GM19468 (cell line): Measurements from ENCODE around the gene ASB10.
A peak's percentile ranks its signal among the peaks of the same experiment; 100 is the strongest.

Experiments used
- ATAC-seq: cut with Tn5 transposase; IDR thresholded peaks from one replicate; pipeline ENCODE4 v1.9.1; 2021; ENCODE audit warnings: mild to moderate bottlenecking, moderate library complexity, moderate number of reproducible peaks; ENCODE audit not compliant: unreplicated experiment; ENCODE audit errors: extremely low read depth

ASB10 gene

DNA sequence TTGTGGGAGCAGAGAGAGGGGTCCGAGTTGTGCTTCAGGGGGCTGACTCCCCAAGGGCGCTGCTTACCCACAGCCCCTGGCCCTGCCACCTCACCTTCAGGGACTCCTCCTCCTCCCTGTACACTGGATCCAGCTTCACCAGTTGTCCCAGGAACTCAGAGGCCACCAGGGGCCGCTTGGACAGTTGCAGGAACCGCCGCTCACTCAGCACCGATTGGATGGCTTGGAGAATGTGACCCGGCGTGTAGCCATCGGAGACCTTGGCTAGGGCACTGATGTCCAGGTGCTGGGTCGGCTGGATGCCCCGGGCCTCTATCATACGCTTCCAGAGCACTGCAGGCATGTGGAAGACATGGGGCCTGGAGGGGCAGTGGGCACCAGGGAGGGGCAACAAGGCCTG, 4.5 kb upstream of the ASB10 start:
- ATAC-seq, result no peak

DNA sequence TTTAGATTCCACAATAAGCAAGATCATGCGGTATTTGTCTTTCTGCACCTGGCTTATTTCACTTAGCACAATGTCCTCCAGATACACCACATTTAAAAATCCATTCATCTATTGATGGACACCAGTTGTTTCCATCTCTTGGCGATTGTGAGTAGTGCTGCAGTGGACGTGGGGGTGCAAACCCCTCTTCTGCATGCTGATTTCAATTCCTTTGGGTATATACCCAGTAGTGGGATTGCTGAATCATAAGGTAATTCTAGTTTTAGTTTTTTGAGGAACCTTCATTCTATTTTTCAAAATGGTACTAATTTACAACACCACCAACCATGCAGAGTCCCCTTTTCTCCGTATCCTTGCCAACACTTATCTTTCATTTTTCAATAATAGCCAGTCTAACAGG, 2.0 kb upstream of the ASB10 start:
- ATAC-seq, result no peak

DNA sequence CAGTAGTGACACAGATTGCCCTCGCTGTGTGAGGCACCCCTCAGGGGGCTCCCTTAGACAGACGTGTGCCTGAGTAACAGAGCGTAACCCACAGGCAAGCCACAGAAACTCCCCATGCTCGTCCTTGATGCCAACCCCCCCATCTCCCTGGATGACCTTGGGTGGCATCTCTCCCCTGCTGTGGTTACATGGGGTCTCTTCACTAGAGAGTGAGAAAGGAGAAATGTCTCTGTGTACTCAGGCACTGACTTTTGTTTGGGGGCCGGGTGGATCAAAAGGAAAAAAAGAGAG, 1.1 kb upstream of the ASB10 start:
- ATAC-seq, result no peak

DNA sequence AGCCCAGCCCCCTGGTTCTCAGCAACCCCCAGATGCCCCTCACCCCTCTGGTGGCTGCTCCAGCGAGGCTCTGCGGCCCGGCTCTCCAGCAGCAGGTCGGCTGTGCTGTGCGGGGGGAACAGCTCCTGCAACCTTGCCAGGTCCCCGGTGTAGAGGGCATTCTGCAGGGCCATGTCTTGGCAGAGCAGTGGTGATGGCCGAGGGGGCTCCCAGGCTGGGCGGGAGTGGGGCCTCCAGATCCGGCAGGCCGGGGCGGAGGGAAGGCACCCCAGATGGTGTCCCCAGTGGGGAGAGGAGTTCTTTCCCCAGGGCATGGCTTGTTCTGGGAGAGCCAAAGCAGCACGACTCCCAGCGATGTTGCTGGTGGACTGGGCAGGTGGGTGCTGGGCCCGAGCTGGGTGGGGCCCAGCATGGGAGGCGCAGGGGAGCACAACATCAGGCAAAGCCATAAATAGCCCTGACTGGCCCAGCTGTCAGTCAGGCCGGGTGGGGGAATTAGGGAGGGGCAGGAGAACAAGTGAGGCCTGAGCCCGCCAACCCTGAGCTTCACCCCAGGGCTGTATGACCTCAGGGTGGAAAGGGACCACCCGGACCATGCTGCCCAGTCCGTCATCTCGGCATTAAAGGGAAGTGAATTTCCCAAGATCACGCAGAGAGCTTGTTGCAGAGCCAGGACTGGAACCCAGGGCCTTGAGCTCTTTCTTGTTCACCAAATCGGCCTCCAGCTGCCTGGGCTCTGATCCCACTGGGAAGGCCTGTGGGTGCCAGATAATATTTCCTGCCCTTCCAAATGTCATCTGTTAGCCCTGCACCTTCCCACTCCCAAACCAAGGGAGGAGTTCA, 580 bp upstream of the ASB10 start:
- no peak for ATAC-seq

DNA sequence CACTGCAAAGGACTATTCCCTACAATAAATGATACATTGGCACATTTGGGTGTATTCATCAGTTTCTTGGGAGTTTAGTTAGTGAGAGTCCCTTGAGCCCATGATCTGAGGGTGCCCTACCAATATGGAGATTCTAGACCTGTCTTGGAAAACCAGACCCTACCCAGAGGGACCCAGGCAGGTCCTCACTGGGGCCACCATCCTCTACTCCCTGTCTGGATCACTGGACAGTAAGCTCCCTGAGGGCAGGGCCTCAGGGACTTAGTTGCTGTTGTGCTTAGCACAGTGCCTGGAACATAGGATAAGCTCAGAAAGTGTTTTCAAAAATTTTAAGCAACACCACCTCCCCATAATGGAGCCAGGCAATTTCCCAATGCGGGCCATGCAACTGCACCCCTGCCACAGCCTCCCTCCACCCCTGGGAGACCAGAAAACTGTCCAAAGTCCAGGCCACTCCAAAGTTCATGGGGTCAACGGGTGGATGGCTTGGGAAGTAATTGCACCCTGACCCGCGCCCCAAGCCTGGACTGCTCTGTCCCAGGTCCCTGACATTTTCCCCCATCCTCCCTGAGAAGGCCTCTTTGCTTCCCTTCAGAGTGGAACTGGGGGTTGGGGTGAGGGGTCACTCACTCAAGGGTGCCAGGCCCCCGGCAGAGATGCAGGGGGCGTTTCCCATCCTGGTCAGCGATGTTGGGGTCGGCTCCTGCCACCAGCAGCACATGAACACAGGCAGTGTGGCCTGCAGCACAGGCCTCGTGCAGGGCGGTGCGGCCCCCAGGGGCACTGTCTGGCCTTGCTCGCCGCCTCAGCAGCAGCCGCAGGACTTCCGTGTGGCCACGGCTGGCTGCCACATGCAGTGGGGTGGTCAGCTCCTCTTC, 1.0 kb downstream of the ASB10 start:
- ATAC-seq, result no peak

DNA sequence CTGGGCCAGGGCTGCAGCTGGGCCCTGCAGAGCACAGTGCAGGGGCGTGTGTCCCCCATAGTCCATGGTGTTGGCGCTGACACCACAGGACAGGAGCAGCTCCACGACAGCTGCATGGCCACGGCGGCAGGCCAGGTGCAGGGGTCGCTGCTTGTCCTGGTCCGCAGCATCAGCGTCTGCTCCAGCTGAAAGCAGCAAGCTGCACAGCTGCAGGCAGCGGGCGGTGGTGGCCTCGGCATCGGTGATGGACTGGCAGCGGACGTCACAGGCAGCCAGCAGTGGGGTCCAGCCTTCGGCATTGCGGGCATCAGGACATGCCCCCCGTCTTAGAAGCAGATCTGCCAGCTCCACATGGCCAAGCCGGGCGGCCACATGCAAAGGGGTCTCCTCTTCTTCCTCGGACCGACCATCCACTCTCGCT, 6.0 kb downstream of the ASB10 start:
- no peak for ATAC-seq

DNA sequence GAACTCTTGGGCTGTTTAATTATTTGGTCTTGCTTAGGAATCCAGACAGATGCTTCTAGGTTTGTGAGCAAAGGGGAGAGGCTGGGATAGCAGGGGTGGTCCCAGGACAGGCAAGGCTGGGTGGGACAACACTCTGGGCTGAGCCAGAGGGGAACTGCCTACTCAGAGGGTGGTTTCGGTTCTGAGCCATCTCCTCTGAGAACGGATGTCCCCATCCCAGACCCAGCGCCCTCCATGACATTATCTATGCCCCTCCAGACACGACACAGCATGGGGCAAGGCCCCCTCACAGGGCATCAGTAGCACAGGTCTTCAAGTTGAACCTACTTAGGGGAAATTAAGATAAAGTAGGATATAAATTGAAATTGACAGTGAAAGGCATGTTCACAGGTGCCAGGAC, 7.1 kb downstream of the ASB10 start:
- no peak for ATAC-seq

DNA sequence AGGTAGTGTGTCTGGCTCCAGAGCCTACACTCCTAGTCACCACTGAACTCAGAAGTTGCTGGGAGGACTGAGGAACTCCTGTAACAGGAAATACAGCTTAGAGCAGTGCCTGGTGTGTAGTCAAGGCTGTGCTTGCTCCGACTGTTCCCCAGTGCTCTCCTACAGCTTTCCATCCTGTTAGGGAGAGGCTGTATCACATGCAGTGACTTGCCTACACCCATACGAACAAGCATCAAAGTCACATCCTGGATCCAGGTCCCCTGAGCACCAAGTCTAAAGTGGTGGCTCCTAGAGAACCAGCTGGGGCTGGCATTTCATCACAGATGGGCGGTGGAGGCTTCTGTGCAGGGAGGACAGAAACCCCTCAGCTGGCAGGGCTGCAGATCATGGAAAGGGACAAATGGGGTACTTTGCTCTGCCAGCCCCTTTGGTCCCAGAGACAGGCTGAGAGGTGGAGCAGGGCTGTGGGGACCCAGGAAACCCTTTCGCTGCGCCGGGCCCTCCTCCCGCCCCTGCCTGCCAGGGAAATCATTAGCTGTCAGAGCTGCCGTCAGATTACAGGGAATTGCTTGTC, 7.7 kb downstream of the ASB10 start:
- ATAC-seq, result no peak

DNA sequence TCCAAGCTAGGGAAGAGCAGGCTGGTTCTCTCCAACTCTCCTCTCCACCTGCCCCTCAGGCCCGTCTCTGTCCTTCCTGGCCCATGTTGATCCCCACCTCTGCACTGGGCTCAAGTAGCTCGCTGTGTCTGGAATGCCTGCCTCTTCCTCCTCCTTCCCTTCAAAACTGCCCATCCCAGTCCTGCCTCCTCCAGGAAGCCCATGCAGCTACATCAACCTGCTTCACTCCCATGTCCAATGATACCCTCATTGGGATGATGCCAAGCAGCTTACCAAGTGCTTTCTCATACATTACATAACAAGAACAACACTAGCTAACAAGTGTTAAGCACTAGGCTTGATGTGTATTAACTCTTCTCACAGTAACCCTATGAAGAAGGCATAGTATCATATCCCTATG, 8.2 kb downstream of the ASB10 start:
- no peak for ATAC-seq

DNA sequence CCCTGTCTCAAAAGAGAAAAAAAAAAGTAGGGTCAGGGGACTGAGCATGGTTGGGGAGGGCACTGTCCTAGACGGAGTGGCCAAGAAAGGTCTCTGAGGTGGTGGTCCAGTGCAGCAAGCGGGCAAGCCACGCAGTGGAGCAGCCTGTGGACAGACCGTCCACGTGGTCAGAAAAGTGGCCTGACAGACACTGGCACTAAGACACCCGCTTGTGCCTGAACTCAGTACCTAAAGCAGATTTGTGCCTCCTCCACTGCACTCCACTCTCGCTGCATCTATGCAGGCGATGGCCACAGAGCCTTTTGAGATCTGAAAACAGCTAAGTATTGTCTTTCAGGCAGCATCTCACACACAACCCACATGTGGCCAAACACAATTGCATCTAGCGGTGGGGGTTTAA, 8.8 kb downstream of the ASB10 start:
- no peak for ATAC-seq

DNA sequence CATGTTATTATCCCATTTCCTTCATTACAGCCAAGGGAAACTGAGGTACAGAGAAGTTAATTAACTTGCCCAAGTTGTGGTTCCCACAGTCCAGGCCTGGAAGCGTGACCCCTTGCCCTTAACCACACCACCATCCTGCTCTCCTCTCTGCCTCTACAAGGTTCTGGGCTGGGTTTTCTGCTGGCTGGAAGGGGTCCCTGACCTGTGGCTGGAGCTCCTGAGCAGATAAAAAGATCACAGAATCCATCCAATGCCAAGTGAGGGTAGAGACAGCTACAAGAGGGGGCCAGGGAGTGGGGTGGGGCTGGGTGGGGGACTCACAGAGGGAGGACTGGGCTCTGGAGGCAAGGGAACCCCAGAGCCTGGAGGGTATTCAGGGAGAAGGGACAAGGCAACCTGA, 9.7 kb downstream of the ASB10 start:
- ATAC-seq, result no peak

DNA sequence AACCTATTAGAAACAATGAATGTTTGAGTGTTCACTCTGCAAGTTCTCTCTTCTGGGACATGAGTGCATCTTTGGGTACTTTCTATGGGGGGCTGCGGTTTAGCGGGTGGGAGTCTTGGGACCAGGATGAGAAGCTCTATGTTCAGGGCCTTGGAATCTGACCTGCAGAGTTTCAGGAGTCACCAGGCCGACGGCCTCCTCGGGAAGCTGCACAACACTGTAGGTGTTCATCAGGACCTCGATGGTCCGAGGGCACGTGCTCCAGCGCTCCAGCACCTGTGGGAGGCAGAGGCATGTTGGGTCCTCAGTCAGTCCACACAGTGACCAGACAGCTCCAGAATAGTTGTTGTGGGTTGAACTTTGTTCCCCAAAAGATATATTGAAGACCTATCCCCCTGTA, 10.6 kb downstream of the ASB10 start:
- no peak for ATAC-seq

DNA sequence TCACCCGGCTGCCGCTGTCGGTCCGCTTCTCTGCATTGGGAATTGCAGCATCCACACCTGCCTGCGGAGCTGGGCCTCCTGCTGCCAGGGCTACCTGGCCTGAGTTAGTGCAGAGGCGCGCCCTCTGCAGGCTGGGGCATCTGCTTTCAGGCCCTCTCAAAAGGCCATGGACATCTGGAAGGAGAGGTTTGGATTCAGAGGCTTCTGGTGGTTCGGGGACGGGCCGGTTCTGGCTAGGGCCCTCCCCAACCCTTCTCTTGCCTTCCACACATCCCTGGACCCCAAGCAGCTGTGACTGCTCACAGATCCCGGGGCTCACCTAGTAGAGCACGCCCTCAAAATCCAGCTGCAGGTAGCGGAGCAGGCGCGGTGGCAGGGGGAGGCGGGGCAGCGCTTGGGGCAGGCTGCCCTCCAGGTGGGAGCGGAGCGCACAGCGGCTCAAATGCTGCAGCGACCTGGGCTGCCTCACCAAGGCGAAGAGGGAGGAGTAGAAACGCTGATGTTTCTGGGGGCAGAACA, 11.2 kb downstream of the ASB10 start:
- ATAC-seq, result no peak

DNA sequence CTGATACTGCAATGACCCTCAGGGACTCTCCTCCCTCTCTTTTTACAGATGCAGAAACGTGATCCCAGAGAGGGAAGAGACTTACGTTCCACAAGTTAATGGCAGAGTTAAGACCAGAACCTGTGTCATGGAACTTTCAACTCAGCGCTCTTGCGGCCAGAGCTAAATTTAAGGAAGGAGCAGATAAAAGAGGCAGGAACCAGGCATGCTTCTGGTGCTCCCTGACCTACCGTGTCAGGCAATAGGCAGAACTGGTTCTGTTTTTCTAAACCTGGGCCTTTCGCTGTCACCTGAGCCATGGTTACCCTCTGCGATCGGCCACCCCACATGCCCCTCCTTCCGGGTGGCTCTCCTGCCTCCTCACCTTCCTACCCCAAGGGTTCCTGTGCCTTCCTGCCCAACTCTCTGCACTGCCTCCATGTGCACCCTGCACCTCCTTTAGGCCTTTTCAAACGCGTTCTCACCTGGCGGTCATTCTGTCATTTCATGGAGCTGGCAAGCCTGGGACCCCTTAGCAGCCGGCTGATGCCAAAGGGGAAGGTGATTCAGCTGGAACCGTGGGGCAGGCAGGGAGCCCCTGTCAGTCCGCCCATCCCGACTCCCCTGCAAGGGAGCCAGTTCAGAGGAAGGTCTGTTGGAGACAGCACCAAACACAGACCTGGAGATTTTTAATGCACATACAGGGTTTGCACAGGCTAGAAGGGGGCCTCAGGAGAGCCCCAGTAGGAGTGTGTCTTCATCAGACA, 11.8 kb downstream of the ASB10 start:
- ATAC-seq, result no peak

DNA sequence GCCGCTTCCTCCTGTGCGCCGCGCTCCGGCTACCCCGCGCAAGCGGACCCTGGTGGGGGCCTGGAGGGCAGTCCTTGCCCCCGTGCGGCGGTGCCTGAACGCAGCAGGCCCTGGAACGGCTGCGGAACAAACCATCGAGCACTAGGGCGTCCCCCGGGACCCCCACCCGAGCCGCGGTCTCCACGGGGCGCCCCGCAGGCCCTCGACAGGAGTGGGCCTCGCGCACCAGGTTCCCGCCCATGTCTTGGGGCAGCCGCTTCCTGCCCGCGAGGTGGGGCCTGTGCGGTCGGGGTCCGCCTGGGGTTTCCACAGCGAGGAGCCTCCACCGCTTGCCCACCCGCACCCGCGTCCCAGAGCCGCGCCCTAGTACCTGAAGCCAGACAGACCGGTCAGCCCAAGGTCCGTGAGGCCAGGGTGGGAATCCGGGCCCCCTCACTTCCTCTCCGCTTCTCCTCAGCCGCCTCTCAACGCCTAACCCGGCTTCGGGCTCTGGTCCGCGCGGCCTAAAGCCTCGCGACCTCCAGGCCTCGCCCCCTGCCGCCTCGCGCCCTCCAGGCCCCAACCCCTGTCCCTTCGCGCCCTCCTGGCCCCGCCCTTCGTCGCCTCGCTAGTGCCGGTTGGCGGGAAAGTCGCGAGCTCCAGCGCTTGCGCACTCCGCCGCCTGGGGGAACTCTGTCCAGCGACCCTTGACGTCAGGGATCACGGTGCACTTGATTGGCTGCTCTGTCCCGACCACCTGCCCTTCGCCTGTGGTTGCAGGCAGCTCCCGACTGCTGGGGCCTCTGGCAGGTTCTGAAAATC, 12.6 kb downstream of the ASB10 start:
- ATAC-seq, result no peak

DNA sequence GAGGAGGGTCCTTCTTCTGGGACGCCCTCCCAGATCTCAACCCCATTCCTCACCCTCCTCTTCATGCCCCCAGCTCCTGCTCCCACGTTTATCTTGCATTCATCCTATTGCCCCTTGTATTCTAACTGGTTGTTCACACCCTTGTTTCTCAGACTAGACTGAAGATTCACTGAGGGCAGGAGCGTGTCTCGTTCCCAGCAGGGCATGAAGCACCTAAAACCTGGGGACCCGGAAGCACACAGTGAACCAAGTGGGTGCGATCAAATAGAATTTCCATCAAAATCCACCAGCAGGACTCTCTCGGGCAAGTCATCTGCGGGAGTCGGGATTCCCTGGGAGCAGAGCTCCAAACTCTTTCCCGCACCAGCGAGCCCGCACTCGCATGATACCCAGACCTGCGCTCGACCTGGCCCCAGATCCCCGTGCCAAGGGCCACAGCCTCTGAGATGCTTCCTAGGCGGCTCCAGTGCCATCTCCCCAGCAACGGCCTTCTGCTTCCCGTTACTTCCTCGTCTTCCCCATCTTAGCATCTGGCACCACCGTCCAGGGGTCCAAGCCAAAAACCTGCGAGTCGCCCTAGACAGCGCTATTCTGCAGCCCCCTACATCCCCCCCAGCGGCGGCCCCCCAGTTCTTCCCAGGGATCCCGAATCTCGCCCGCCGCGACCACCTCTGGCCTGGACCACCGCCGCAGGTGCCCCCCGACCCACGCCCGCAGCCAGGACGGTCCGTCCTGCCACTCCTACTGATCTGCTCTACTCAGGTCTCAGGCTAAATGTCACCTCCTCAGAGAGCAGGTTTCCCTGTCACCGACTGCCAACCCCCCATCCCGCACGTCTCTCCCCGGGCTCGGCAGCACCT, 13.4 kb downstream of the ASB10 start:
- ATAC-seq, result no peak

DNA sequence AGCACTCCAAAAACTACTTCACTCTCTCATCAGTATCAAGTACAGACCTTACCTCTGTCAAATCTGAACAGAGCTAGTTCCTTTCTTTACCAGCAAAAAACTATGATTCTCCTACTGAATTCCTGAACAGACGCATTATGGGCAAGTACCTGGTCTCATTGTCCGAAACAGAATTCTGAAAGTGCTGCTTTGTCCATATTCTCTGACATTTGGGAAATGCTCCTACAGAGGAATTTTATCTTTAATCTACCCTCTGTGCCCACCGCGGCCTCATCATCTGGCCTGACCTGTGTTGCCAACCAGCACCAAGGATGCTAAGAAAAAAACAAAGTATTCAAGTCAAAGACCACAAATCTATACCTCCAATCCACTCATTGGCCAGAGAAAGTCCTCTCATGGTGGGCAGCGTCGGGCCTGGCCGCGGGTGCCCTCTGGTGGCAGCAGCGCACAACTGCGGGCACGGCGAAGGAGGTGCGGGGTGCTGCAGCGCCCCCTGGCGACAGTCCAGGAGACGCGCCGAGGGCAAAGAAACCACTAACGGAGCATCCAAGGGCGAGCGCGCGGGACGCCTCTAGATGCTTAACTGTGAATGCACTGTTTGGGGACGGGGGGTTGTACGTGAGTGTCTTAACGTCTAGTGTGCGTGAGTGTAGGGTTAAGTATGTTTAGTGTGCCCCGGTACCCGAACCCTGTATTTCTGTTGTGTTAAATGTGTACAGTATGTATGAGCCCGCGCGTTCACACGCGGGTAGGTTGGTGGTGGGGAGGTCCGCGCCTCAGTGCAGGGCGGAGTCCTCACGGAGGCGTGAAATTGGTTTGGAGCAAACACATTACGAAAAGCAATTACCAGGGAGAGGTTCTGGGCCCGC, 14.5 kb downstream of the ASB10 start:
- peak; percentile 19 for ATAC-seq

DNA sequence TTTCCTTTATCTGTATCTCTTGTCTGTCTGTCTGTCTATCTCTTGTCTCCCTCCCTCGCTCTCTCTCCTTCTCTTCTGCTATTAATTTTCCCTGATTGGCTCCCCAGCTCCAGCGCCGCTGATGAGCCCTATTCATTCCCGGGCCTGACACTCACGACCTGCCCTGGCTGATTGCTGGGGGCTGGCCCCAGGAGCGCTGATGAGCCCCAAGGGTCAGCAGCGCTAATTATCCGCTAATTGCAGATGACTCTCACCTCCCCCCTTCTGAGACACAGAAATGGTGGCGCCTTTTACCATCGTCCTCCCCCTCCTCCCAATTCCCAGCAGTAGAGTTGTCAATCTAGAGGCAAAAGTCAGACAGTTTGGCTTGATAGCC, 18.3 kb downstream of the ASB10 start:
- ATAC-seq, result no peak
